ENCODE data around the gene NECTIN4.

GRCh38 chr1:161122967-161123366, 33.6 kb upstream of the NECTIN4 start:
- TF ChIP-seq CTCF (IDR thresholded peaks at IDR 0.05), result no peak
- TF ChIP-seq POLR2A (IDR thresholded peaks at IDR 0.05), result no peak
